GM12891 (cell line): ENCODE results near the gene LETMD1.

Experiments used
- POLR2A ChIP-seq: IDR thresholded peaks from 2 replicates; pipeline ENCODE4 v1.6.1; 2011; ENCODE audit warnings: low read depth, low read length, control low read depth
- POLR2AphosphoS5 ChIP-seq: IDR thresholded peaks from 2 replicates; pipeline ENCODE4 v1.6.1; 2011; ENCODE audit warnings: low read depth, low read length, control low read depth
- TAF1 ChIP-seq: IDR thresholded peaks from 2 replicates; pipeline ENCODE4 v1.6.1; 2011; ENCODE audit warnings: low read depth, low read length, control low read depth

GRCh38 chr12:51070004-51070403 lies 21.9 kb downstream of the LETMD1 start:
- TF ChIP-seq POLR2A: no peak
- no peak for TF ChIP-seq TAF1
- no peak for TF ChIP-seq POLR2AphosphoS5
